Dermis microvascular lymphatic vessel endothelial cell (primary cell): Measurements from ENCODE around the gene FSIP1. TPM values are rescaled to one million over a fixed set of nuclear protein-coding genes. Genes with fewer than 3 reads are reported as not detected.

Experiments used
- DNase-seq, 2 donors: peaks; one replicate each; pipeline versions ENCODE4 v3.0.0 to v3.0.0-alpha.2; 2010; ENCODE audit warnings: low read depth in 2 of 2
- total RNA-seq: library from RNA; depleted of rRNA; stranded (reverse); fragments of >200 nt; gene quantifications from 2 replicates; pipeline ENCODE4 v1.2.1, GENCODE V29; 2014

Gene FSIP1
- total RNA-seq, 1 donor from 2014 or later, result 0.51 TPM

GRCh38 chr15:39555885-39556284, 226.8 kb downstream of the FSIP1 start:
- DNase-seq, result no peak

GRCh38 chr15:39554746-39555387, 227.8 kb downstream of the FSIP1 start:
- no peak for DNase-seq

- no peak for DNase-seq
Observed at GRCh38 chr15:39553947-39554693, 228.5 kb downstream of the FSIP1 start.

GRCh38 chr15:39552556-39552955, 230.1 kb downstream of the FSIP1 start:
- DNase-seq, result no peak

GRCh38 chr15:39551476-39551875, 231.2 kb downstream of the FSIP1 start:
- no peak for DNase-seq

Other genes starting within 250 kb of the FSIP1 start
- 4,129 and 8,012 TPM in 2 replicates for gene THBS1, start 201.8 kb downstream of the FSIP1 start, total RNA-seq
- 4.3 and 8.5 TPM in 2 replicates for gene GPR176, start 137.4 kb upstream of the FSIP1 start, total RNA-seq
- gene EIF2AK4, start 151.3 kb upstream of the FSIP1 start, total RNA-seq, result 23.5 and 27.6 TPM in 2 replicates